GM12891 (cell line): Measurements from ENCODE around the gene ARG1.

Source experiments
- POLR2A ChIP-seq: IDR thresholded peaks from 2 replicates; pipeline ENCODE4 v1.6.1; 2011; ENCODE audit warnings: low read depth, low read length, control low read depth
- POU2F2 ChIP-seq: IDR thresholded peaks from 2 replicates; pipeline ENCODE4 v1.6.1; 2011; ENCODE audit warnings: low read depth, mild to moderate bottlenecking, control low read depth, low read length, moderate library complexity
- SPI1 ChIP-seq: IDR thresholded peaks from 2 replicates; pipeline ENCODE4 v1.6.1; 2011; ENCODE audit warnings: low read depth, low read length, control low read depth

GRCh38 chr6:131545317-131545716 is 27.7 kb upstream of the ARG1 start:
- TF ChIP-seq SPI1 (no peak), POLR2A (no peak), POU2F2 (no peak)
